HG03108 (cell line): Measurements from ENCODE around the gene ZNF738.
"Not testable (repeated sequence)": the region's sequence is repeated elsewhere in the genome, so short reads cannot be mapped to it uniquely, and the experiment has no call there.

Experiments used
- ATAC-seq: cut with Tn5 transposase; IDR thresholded peaks from one replicate; pipeline ENCODE4 v1.9.1; 2021; ENCODE audit warnings: moderate library complexity; ENCODE audit not compliant: unreplicated experiment

ZNF738 gene

DNA sequence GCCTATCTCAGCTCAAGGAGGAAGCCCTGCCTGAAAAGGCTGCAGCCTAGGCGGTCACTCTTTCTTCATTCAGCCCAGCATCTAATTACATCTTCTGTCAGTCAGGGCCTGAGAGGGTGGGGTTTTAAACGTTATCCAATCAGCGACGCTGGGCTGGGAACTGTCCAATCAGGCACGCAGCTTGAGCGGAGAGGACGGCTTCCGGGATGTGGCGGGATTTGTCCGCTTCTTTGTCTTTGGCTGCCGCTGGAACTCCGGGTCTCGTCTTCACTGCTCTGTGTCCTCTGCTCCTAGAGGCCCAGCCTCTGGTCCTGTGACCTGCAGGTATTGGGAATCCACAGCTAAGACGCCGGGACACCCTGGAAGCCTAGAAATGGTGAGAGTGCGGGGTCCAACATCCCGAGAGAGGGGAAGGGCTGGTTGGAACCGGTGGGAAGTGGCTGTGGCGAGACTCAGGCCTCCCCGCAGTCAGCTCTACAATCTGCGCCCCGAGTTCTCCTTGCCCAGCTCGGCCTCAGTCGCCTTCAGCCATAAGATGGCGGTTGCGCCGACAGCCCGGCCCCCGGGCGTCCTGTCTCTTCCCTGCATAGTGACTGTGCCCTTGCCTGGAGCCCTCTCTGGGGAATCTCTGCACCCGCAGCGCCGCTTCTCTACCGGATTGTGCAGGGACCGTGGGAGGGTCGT, at the start of gene ZNF738:
Gene ZNF738 (plus strand): TSS at position 233 of the 684 bp plus-strand sequence. CDS start 141 bp downstream, at position 374.
- ATAC-seq = peak; percentile 97

DNA sequence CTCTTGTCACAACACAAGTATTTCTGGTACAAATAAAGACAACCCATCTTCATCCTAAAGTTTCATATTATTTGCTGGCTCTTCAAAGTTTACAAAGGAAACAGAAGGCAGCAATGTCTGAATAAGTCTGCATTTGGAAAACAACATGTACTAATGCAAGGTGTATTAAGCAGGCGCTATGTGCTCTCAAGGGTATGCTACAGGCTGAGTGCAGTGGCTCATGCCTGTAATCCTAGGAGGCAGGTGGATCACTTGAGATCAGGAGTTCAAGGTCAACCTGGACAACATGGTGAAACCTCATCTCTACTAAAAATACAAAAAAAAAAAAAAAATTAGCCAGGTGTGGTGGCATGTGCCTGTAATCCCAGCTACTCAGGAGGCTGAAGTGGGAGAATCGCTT, 46.0 kb upstream of the ZNF738 start:
- ATAC-seq = not testable (repeated sequence)

DNA sequence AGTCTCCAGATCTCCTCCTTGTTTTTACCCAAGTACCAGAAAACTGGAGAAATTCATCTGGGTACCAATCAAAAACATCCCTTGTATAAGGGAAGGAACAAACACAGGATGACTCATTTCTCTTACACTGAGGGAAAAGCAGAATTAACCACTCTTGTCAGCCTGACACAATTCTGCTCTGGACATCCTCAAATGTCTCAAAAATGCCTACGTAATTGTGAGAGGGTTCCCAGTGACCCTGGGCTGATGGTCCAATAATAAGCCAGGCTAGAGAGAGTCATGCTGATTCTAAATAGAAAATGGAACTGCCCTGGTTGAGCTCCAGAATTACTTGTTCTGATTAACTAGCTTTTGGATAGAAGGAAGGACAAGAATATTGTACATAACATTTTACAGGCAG, 44.1 kb upstream of the ZNF738 start:
- ATAC-seq = no peak

DNA sequence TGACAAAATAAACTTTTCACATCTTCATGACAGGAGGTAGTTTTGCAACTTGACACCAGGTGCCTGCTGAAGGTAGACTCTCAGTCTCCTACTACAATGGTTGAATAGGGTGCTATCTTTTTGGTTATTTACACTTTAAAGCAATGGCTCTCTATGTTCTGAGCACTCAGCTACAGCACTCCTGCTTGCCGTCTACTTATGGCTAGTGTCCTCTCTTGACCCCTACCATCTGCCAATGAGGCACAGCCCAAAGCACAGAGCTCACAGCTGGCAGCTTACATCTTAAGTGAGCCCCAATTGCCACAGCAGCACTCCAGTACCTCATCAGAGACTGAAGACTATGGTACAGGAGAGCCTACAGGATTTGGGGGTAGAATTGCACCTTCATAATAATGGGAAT, 41.0 kb upstream of the ZNF738 start:
- ATAC-seq = no peak

DNA sequence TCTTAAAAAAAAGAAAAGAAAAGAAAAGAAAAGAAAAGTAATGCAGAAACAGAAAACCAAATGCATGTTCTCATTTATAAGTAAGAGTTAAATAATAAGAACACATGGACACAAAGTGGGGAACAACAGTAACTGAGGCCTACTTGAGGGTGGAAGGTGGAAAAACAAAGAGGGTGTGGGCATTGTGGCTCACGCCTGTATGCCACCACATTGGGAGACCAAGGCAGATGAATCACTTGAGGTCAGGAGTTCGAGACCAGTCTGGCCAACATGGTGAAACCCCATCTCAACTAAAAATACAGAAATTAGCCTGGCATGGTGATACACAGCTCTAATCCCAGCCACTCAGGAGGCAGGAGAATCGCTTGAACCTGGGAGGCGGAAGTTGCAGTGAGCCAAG, 37.7 kb upstream of the ZNF738 start:
- no peak for ATAC-seq

DNA sequence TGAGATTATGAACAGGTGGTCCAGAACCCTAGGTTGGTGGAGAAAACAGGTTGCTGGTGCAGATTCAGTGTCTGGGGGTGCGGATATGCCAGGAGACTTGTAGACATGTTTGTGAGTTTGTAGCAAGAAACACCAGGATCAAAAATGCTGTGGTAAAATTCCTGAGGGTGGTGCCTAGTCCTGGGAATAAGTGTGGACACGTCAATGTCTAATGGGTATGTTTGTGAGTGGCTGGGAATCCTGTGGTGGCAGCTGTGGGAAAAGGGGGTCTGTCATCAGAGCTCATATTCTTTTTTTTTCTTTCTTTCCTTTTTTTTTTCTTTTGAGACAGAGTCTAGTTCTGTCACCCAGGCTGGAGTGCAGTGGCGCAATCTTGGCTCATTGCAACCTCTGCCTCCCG, 36.8 kb upstream of the ZNF738 start:
- no peak for ATAC-seq

DNA sequence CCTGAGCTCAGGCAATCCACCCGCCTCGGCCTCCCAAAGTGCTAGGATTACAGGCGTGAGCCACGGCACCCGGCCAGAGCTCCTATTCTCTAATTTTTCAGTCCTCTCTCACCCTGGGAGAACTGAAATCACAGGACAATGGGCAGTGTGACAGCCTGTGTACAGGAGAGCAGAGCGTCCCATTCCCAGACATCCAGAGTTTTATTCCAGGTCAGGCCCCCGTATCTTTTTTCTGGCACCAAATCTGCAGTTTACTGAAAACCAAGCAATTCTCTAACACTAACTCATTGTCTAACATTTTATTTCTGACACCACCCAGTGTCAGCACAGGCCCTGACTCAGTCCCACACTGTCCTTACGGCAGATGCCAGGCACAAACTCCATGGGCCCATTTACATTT, 36.3 kb upstream of the ZNF738 start:
- ATAC-seq = no peak

DNA sequence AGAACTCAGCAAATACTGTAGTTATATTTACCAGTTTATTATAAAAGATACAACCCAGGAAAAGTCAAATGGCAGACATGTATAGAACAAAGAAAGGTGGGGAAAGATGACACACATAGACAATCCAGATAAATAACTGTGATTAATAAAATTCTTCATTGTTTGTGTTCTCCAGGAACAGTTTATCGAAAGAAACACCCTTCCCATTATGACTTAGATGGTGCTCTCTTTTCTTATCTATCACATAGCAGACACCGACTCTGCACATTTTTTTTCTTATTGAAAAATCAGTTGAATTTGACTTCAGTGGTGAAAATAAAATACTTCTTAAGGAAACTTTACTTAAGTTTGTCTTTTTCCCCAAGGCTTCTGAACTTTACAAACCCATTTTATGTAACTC, 35.8 kb upstream of the ZNF738 start:
- ATAC-seq = no peak

DNA sequence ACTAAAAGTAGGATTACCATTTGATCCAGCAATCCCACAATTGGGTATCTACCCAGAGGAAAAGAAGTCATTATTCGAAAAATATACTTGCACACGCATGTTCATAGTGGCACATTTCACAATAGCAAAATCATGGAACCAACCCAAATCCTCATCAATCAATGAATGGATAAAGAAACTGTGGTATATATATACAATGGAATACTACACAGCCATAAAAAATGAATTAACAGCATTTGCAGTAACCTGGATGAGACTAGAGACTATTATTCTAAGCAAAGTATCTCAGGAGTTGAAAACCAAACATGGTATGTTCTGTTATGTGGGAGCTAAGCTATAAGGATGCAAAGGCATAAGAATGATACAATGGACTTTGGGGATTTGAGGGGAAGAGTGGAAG, 32.6 kb upstream of the ZNF738 start:
- ATAC-seq = no peak

DNA sequence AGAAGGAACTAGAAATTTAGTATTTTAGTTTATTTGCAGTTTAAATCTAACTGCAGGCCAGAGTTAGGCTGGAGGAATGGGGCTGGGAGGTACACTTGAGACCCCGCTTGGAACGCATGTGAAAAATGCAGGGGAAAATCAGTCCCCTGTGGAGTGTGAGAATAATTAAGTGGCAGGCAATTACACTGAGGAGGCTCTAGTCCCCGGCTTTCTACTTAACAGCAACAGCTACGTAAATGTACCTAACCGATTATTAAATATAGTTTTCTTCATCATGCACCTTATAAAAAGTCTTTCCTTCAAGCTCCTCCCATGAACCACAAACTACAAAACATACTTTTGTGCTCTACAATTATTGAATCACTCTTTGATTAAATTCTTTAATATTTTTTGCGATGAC, 30.4 kb upstream of the ZNF738 start:
- ATAC-seq = no peak

DNA sequence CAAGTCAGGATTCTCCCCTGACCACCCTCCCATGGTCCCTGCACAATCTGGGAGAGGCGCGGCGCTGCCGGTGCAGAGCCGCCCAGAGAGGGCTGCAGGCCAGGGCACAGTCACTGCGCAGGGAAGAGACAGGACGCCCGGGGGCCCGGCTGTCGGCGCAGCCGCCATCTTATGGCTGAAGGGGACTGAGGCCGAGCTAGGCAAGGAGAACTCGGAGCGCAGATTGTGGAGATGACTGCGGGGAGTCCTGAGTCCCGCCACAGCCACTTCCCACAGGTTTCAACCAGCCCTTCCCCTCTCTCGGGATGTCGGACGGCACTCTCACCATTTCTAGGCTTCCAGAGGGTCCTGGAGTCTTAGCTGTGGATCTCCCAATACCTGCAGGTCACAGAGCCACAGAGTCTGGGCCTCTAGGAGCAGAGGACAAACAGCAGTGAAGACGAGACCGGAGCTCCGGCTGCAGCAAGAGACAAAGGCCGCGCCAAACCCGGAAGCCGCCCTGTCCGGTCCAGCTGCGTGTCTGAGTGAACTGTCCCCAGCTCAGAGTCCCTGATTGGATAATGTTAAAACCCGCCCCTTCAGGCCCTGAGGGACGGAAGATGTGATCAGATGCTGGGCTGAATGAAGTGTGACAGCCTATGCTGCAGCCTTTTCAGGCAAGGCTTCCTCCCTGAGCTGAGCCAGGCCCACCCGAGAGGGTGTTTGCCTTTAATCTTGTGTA, 29.8 kb upstream of the ZNF738 start, which contains the start of gene ZNF708:
Gene ZNF708 (minus strand): TSS at position 526 of the 721 bp plus-strand sequence. CDS start 198 bp downstream, at position 328.
- peak; percentile 100 for ATAC-seq

DNA sequence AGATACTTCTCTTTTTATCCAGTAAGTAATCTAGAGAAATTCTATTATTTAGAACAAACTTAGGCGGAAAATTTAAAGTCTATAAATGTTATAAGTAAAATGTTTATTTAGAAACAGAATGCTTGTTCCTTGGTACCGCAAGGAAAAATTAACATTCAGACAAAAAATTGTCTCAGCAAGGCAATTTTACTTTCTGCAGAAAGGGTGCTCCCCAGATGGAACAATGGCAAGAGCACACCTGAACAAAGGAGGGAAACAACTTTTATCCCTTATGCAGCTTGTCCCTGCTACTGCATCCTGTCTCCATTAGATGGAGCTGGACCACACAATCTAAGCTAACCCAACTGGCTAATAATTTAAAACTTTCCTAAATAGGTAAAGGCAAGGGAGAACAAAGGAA, 23.1 kb upstream of the ZNF738 start:
- ATAC-seq = no peak

DNA sequence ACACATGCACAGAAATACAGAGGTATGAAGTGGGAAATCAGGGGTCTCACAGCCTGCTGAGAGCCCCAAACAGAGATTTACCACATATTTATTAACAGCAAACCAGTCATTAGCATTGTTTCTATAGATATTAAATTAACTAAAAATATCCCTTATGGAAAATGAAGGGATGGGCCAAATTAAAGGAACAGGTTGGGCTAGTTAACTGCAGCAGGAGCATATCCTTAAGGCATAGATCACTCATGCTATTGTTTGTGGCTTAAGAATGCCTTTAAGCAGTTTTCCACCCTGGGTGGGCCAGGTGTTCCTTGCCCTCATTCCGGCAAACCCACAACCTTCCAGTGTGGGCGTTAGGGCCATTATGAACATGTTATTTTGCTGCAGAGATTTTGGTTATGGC, 14.0 kb upstream of the ZNF738 start:
- not testable (repeated sequence) for ATAC-seq

DNA sequence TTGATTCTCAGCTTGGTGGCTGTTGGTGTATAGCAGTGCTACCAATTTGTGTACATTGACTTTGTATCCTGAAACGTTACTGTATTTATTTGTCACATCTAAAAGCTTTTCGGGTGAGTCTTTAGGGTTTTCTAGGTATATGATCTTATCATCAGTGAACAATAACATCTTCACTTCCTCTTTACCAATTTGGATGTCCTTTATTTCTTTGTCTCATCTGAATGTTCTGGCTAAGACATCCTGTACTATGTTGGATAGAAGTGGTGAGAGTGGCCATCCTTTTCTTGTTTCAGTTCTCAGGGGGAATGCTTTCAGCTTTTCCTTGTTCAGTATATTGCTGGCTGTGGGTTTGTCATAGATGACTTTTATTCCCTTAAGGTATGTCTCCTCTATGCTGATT, 6.0 kb upstream of the ZNF738 start:
- no peak for ATAC-seq

DNA sequence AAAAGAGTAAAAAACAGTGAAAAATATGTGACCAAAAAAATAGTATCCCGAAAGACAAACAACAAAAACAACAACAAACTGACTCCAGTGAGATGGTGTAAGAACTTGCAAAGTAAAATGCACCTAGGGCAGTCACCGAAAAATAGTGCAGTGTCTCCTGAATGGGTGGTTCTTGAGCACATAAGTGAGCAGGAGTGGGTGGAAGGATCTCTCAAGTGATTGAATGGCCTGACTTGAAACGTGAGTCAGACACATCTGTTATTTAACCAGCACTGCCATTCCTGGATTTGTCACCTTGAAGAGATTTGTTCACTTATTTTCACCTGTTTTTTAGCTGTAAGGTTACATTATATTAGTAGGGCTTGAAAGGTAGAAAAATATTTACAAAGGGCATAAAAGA, 3.5 kb downstream of the ZNF738 start:
- ATAC-seq = no peak

DNA sequence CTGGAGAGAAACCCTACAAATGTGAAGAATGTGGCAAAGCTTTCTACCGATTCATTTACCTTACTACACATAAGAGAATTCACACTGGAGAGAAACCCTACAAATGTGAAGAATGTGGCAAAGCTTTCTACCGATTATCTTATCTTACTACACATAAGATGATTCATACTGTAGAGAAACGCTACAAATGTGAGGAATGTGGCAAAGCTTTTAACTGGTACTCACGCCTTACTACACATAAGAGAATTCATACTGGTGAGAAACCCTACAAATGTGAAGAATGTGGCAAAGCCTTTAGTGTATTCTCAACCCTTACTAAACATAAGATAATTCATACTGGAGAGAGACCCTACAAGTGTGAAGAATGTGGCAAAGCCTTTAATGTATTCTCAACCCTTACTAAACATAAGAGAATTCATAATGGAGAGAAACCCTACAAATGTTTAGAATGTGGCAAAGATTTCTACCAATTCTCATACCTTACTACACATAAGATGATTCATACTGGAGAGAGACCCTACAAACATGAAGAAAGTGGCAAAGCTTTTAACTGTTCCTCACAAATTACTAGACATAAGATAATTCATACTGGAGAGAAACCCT, 25.3 kb downstream of the ZNF738 start:
- no peak for ATAC-seq

DNA sequence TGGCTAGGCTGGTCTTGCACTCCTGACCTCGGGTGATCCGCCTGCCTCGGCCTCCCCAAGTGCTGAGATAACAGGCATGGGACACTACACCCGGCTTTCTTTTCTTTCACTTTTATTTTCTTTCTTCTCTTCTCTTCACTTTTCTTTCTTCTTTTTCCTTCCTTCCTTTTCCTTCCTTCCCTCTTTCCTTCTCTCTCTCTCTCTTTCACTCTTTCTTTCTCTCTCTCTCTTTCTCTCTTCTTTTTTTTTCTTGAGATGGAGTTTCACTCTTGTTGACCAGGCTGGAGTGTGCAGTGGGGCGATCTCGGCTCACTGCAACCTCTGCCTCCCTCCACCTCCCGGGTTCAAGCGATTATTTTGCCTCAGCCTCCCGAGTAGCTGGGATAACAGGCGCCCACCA, 37.3 kb downstream of the ZNF738 start:
- ATAC-seq = no peak

DNA sequence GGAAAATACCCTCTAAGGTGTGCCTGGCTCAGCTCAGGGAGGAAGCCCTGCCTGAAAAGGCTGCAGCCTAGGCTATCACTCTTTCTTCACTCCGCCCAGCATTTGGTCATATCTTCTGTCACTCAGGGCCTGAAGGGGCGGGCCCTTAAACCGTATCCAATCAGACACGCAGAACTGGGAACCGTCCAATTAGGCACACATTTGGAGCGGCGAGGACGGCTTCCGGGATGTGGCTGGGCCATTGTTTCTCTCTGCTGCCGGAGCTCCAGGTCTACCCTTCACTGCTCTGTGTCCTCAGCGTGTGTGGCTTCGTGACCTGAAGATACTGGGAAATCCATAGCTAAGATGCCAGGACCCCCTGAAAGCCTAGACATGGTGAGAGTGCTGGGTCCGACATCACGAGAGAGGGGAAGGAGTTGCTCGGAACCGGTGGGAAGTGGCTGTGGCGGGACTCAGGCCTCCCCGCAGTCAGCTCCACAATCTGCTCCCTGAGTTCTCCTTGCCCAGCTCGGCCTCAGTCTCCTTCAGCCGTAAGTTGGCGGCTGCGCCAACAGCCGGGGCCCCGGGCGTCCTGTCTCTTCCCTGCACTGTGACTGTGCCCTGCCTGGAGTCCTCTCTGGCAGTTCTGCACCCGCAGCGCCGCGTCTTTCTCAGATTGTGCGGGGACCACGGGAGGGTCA, 38.2 kb downstream of the ZNF738 start, which contains the start of gene ZNF493:
Gene ZNF493 (plus strand): TSS at position 241 of the 680 bp plus-strand sequence. CDS start 105 bp downstream, at position 346.
- peak; percentile 100 for ATAC-seq

DNA sequence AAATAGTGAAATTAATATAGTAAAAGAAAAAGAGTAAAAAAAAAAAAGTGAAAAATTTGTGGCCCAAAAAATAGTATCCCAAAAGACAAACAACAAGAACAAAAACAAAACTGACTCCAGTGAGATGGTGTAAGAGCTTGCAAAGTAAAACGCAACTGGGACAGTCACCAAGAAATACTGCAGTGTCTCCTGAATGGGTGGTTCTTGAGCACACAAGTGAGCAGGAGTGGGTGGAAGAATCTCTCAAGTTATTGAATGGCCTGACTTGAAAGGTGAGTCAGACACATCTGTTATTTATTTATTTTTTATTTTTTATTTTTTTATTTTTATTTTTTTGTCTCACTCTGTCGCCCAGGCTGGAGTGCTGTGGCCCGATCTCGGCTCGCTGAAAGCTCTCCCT, 40.1 kb downstream of the ZNF738 start:
- no peak for ATAC-seq

DNA sequence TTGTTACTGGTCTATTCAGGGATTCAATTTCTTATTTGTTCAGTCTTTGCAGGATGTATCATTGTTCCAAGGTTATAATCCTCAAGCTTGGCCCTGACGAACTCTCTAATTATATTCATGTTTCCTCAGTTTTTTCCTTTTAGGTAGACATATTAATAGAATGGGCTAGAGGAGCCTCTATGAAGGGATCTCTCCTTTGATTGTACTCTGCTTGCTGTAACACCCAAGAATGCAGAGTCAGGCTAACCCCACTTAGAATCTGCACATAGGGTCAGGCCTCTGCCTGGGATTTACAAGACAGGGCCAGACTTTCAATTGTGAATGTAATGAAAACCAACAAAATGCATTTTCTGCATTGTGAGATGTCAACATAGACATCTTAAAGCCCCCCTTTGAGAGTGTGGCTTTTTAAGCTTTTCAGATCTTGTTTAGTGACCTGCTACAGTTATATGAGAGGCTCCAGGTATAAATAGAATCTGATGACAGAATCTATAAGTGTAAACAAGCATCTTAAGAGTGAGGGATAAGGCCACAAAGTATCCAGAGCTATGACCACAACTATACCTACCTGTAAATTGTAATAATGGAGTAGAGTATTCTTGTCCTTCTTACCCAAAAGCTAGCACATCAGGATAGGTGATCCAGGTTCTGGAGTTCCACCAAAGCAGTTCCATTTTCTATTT, 43.6 kb downstream of the ZNF738 start:
- ATAC-seq = no peak

DNA sequence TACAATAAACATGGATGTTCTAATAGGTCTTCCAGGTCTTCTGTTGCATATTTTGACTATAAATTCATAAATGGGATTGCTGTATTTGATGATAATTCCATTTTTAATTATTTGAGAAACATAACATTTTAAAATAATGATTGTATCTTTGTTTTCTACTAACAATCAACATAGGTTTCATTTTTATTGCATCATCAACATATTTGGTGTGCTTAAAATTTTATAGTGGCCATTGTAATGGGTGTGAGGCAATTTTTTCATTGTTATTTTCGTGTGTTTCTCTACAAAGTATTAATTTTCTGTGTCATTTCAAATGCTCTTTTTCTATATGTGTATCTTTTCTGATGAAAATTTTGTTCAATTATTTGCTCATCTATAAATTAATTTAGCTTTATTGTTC, 51.4 kb downstream of the ZNF738 start:
- ATAC-seq = no peak
